Endothelial cell of umbilical vein (primary cell): ENCODE data around the gene OR7A5. TPM values are rescaled to one million over a fixed set of nuclear protein-coding genes. Genes with fewer than 3 reads are reported as not detected.

Source experiments
- BruUV-seq: library from RNA; stranded (reverse); fragments of 400-500 nt; replicated peaks from 2 replicates; lab custom pipeline; 2021; lab: Mats Ljungman, UMichigan
- CTCF ChIA-PET: fragments of 300-600, 350-600 bp; sonication (Branson Sonifier 250); formaldehyde crosslinking; loops from one replicate; lab custom pipeline; 2021; ENCODE audit warnings: antibody characterized with exemption, inconsistent platforms; lab: Charles Lee
- POLR2A ChIA-PET: fragments of 300-600, 350-600 bp; sonication (Branson Sonifier 250); formaldehyde crosslinking; loops from one replicate; lab custom pipeline; 2021; ENCODE audit warnings: antibody characterized with exemption, inconsistent platforms; lab: Charles Lee
- DNase-seq: peaks from one replicate; pipeline ENCODE4 v3.0.0-alpha.2; 2011; ENCODE audit warnings: low read depth, low spot score
- FAIRE-seq: peaks from 2 replicates; lab custom pipeline; 2011; peaks lifted over from hg19 to GRCh38; lab: Jason Lieb, UNC
- H2AFZ ChIP-seq: 2 replicates; pipeline ENCODE4 v1.6.0; 2012; ENCODE audit warnings: low read depth, low read length, control low read depth, inconsistent platforms
- H3K27ac ChIP-seq: 2 replicates; pipeline ENCODE4 v1.5.1; 2011; ENCODE audit warnings: low read depth, mild to moderate bottlenecking, control low read depth, low read length, moderate library complexity; ENCODE audit not compliant: insufficient read depth
- H3K27me3 ChIP-seq, 2 experiments: 2 replicates each; pipeline versions ENCODE4 v1.6.0 to v1.6.1; 2011; ENCODE audit warnings: low read length in 2 of 2, mixed read lengths in 1 of 2; ENCODE audit not compliant: control insufficient read depth in 2 of 2, insufficient read depth in 2 of 2
- H3K36me3 ChIP-seq, 2 experiments: 2 replicates in 1 of 2; 3 replicates in 1 of 2; pipeline ENCODE4 v1.5.1; 2011; ENCODE audit warnings: low read length in 2 of 2, mild to moderate bottlenecking in 1 of 2, moderate library complexity in 1 of 2; ENCODE audit not compliant: control insufficient read depth in 2 of 2, insufficient read depth in 2 of 2; ENCODE audit errors: extremely low read depth in 1 of 2
- H3K4me1 ChIP-seq: 3 replicates; pipeline ENCODE4 v1.5.1; 2011; ENCODE audit warnings: mild to moderate bottlenecking, low read length; ENCODE audit not compliant: control insufficient read depth, insufficient read depth; ENCODE audit errors: extremely low read depth
- H3K4me2 ChIP-seq: 2 replicates; pipeline ENCODE4 v1.6.1; 2011; ENCODE audit warnings: low read length, control low read depth, mixed read lengths; ENCODE audit not compliant: insufficient read depth
- H3K4me3 ChIP-seq, 3 experiments: fragments of 200-600 bp in 1 of 3; sonication (generic), shearing (Covaris generic) in 1 of 3; replicated peaks in 1 of 3; 2 replicates each; pipeline ENCODE4 v1.5.1; 2011 to 2016; ENCODE audit warnings: control low read depth in 3 of 3, low read length in 3 of 3, mild to moderate bottlenecking in 2 of 3, inconsistent platforms in 1 of 3, low read depth in 1 of 3, moderate library complexity in 1 of 3; ENCODE audit not compliant: insufficient read depth in 1 of 3
- H3K79me2 ChIP-seq: 2 replicates; pipeline ENCODE4 v1.6.0; 2012; ENCODE audit warnings: low read length, inconsistent platforms; ENCODE audit not compliant: control insufficient read depth, insufficient read depth
- H3K9ac ChIP-seq: replicated peaks from 2 replicates; pipeline ENCODE3; 2011; ENCODE audit warnings: low read length, control low read depth; ENCODE audit not compliant: insufficient read depth; ENCODE audit errors: extremely low read depth
- H3K9me1 ChIP-seq: replicated peaks from 3 replicates; pipeline ENCODE4 v1.6.0; 2011; ENCODE audit warnings: mild to moderate bottlenecking, low read length; ENCODE audit not compliant: control insufficient read depth, insufficient read depth; ENCODE audit errors: extremely low read depth
- H3K9me3 ChIP-seq: replicated peaks from 2 replicates; pipeline ENCODE4 v1.5.1; 2012; ENCODE audit warnings: low read length, inconsistent platforms; ENCODE audit not compliant: control insufficient read depth, insufficient read depth
- H4K20me1 ChIP-seq: replicated peaks from 2 replicates; pipeline ENCODE3; 2011; ENCODE audit warnings: mild to moderate bottlenecking, low read length; ENCODE audit not compliant: control insufficient read depth, insufficient read depth; ENCODE audit errors: extremely low read depth
- EZH2 ChIP-seq: IDR thresholded peaks from 2 replicates; pipeline ENCODE4 v1.6.1; 2012; ENCODE audit warnings: borderline replicate concordance, low read depth, mild to moderate bottlenecking, moderate library complexity, low read length, inconsistent platforms; ENCODE audit not compliant: severe bottlenecking
- FOS ChIP-seq: IDR thresholded peaks from 2 replicates; pipeline ENCODE4 v1.6.1; 2011; ENCODE audit warnings: mild to moderate bottlenecking, low read length, moderate library complexity, borderline replicate concordance; ENCODE audit not compliant: insufficient read depth
- GATA2 ChIP-seq: IDR thresholded peaks from 2 replicates; pipeline ENCODE4 v1.7.0; 2011; ENCODE audit warnings: low read depth, mild to moderate bottlenecking, moderate library complexity, mixed read lengths, low read length; ENCODE audit not compliant: insufficient read length, insufficient read depth
- JUN ChIP-seq: IDR thresholded peaks from 2 replicates; pipeline ENCODE4 v1.6.1; 2011; ENCODE audit warnings: borderline replicate concordance, low read depth; ENCODE audit not compliant: insufficient read length, insufficient read depth
- MYC ChIP-seq: IDR thresholded peaks from one replicate; pipeline ENCODE4 v1.6.1; 2011; ENCODE audit warnings: mild to moderate bottlenecking, low read depth, low read length
- POLR2A ChIP-seq: IDR thresholded peaks from 2 replicates; pipeline ENCODE4 v1.6.1; 2012; ENCODE audit warnings: low read depth, mild to moderate bottlenecking, control low read depth, low read length
- POLR2AphosphoS5 ChIP-seq: IDR thresholded peaks from 2 replicates; pipeline ENCODE4 v1.6.1; 2012; ENCODE audit warnings: low read depth, mild to moderate bottlenecking, control low read depth, low read length, moderate library complexity; ENCODE audit not compliant: insufficient read depth
- dilution Hi-C: fragments of 300-500 bp; cut with MboI; formaldehyde crosslinking; loops from one replicate; pipeline ENCODE4 v1.15.0; 2019; ENCODE audit warnings: low sequenced_read_pairs; ENCODE audit not compliant: extremely low pct_ligation_motif_present
- intact Hi-C: fragments of 100-400 bp; cut with micrococcal nuclease; formaldehyde crosslinking; loops from one replicate; pipeline ENCODE4 v1.10.0; 2022
- polyA plus RNA-seq, 4 experiments: library from polyadenylated mRNA; depleted of rRNA in 3 of 4; stranded (reverse) in 3 of 4; unstranded in 1 of 4; fragments of >200 nt; gene quantifications; 2 replicates each; pipeline versions ENCODE4 v1.2.1 to v1.2.3, GENCODE V29; 2011 to 2012; ENCODE audit warnings: missing spikeins in 1 of 4
- total RNA-seq: library from RNA; stranded (reverse); gene quantifications from 2 replicates; pipeline ENCODE4 v1.2.3, GENCODE V29; 2021
- TF ChIP-seq, protein P1 (sequence below): IDR thresholded peaks from 2 replicates; pipeline ENCODE4 v1.6.1; 2011; ENCODE audit not compliant: insufficient read depth, insufficient read length
- TF ChIP-seq, protein P2 (sequence below), 2 donors: IDR thresholded peaks; 1 replicate in 1 of 2; 2 replicates in 1 of 2; pipeline ENCODE4 v1.5.1; 2011; ENCODE audit warnings: low read length in 2 of 2, mild to moderate bottlenecking in 2 of 2, moderate library complexity in 2 of 2, control low read depth in 1 of 2, inconsistent platforms in 1 of 2, low read depth in 1 of 2; ENCODE audit not compliant: insufficient read depth in 1 of 2; ENCODE audit errors: extremely low read depth in 1 of 2

The OR7A5 gene
- total and polyA plus RNA-seq, 2 donors (not counting 3 experiments of a cell fraction or from before 2014, with no cell fraction given), result not detected

DNA sequence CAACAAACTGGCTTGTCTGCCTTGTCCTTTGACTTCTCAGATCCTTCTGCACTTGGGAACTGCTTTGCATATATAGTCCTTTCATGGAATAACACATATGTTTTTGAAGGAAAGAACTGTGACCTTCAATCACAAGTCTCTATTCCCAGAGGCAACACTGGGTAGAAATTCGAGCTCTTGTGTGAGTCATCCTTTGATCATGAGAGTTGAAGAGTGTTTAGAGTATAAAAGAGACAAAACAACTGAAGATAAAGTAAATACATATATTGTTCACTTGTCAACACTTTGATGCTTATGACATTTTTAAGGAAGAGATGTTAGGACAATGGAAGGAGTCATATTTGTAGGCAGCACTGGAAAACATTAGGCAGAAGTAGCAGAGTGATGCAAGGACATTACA is 5.2 kb upstream of the OR7A5 start:
- H3K36me3 ChIP-seq, result no peaks in the 10 kb centered on the region
- no peak overlapping the region for H3K4me2 ChIP-seq
- no peaks in the 10 kb centered on the region for H4K20me1 ChIP-seq
- DNase-seq (no peak), FAIRE-seq (no peak)
- dilution Hi-C loops (no loop called here), intact Hi-C loops (no loop called here)
- ChIA-PET CTCF (no interaction called here), POLR2A (no interaction called here)
- TF ChIP-seq, protein P1, sequence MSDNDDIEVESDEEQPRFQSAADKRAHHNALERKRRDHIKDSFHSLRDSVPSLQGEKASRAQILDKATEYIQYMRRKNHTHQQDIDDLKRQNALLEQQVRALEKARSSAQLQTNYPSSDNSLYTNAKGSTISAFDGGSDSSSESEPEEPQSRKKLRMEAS, result no peak
- TF ChIP-seq POLR2AphosphoS5 (no peak), MYC (no peak), POLR2A (no peak), JUN (no peak), EZH2 (no peak), FOS (no peak), GATA2 (no peak)
- TF ChIP-seq, protein P2, sequence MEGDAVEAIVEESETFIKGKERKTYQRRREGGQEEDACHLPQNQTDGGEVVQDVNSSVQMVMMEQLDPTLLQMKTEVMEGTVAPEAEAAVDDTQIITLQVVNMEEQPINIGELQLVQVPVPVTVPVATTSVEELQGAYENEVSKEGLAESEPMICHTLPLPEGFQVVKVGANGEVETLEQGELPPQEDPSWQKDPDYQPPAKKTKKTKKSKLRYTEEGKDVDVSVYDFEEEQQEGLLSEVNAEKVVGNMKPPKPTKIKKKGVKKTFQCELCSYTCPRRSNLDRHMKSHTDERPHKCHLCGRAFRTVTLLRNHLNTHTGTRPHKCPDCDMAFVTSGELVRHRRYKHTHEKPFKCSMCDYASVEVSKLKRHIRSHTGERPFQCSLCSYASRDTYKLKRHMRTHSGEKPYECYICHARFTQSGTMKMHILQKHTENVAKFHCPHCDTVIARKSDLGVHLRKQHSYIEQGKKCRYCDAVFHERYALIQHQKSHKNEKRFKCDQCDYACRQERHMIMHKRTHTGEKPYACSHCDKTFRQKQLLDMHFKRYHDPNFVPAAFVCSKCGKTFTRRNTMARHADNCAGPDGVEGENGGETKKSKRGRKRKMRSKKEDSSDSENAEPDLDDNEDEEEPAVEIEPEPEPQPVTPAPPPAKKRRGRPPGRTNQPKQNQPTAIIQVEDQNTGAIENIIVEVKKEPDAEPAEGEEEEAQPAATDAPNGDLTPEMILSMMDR (IDR thresholded peaks at IDR 0.05; ENCODE audit: extremely low read depth in 1 of 2, insufficient read depth in 1 of 2, low read depth in 1 of 2, low read length in 2 of 2), result no peak
- H2AFZ ChIP-seq, result no peak overlapping the region
- H3K27me3 ChIP-seq, result no peaks in the 10 kb centered on the region
- no peaks in the 10 kb centered on the region for H3K79me2 ChIP-seq
- no TSS peak for BruUV-seq
- no peaks in the 10 kb centered on the region for H3K9me1 ChIP-seq
- H3K9me3 ChIP-seq, result no peaks in the 10 kb centered on the region
- no peak overlapping the region for H3K4me3 ChIP-seq
- no peaks in the 10 kb centered on the region for H3K4me1 ChIP-seq
- no peak overlapping the region for H3K9ac ChIP-seq
- no peak overlapping the region for H3K27ac ChIP-seq
